ENCODE results near the gene FKTN.

FKTN gene

GRCh38 chr9:105661011-105661410 lies 103.1 kb downstream of the FKTN start:
- H3K27ac ChIP-seq (ENCODE audit: low read length): no peak overlapping the region
- no peak overlapping the region for H3K9ac ChIP-seq (ENCODE audit: low read length in 2 of 2)
- H3K4me3 ChIP-seq (ENCODE audit: low read length in 2 of 2): no peak overlapping the region
- H3K4me1 ChIP-seq (ENCODE audit: control insufficient read depth, insufficient read depth, low read length): peaks cover 5% of the 10 kb centered on the region
- no peaks in the 10 kb centered on the region for H3K9me3 ChIP-seq (ENCODE audit: control insufficient read depth in 2 of 2, low read length in 2 of 2)
- H3K36me3 ChIP-seq (ENCODE audit: control insufficient read depth in 2 of 2, insufficient read depth in 2 of 2, low read length in 2 of 2): no peaks in the 10 kb centered on the region
- peaks cover 14 to 20% of the 10 kb centered on the region in 2 donors for H3K27me3 ChIP-seq (ENCODE audit: control insufficient read depth in 1 of 2, insufficient read depth in 2 of 2, low read length in 2 of 2)

GRCh38 chr9:105662184-105663104 lies 104.5 kb downstream of the FKTN start, which contains the start of gene TAL2:
TAL2 (plus strand) TSS chr9:105662457; CDS start chr9:105662497, 40 bp downstream.
- Histone ChIP-seq H3K9ac (ENCODE audit: low read length in 2 of 2) (no peak within 1 kb of the TSS), H3K4me1 (ENCODE audit: control insufficient read depth, insufficient read depth, low read length) (no peaks in the 10 kb centered on the region), H3K36me3 (ENCODE audit: control insufficient read depth in 2 of 2, insufficient read depth in 2 of 2, low read length in 2 of 2) (no peaks in the 10 kb centered on the region), H3K4me3 (ENCODE audit: low read length in 2 of 2) (no peak within 1 kb of the TSS), H3K27ac (ENCODE audit: low read length) (no peak within 1 kb of the TSS), H3K27me3 (ENCODE audit: control insufficient read depth in 1 of 2, insufficient read depth in 2 of 2, low read length in 2 of 2) (peaks cover 5 to 6% of the 10 kb centered on the region in 2 donors), H3K9me3 (ENCODE audit: control insufficient read depth in 2 of 2, low read length in 2 of 2) (no peaks in the 10 kb centered on the region)

- H3K9ac ChIP-seq (ENCODE audit: low read length in 2 of 2): no peak overlapping the region
- H3K27ac ChIP-seq (ENCODE audit: low read length): no peak overlapping the region
- no peaks in the 10 kb centered on the region for H3K4me1 ChIP-seq (ENCODE audit: control insufficient read depth, insufficient read depth, low read length)
- no peak overlapping the region for H3K4me3 ChIP-seq (ENCODE audit: low read length in 2 of 2)
- H3K9me3 ChIP-seq (ENCODE audit: control insufficient read depth in 2 of 2, low read length in 2 of 2): no peaks in the 10 kb centered on the region
- H3K27me3 ChIP-seq (ENCODE audit: control insufficient read depth in 1 of 2, insufficient read depth in 2 of 2, low read length in 2 of 2): peaks cover 0 to 5% of the 10 kb centered on the region in 2 donors
- H3K36me3 ChIP-seq (ENCODE audit: control insufficient read depth in 2 of 2, insufficient read depth in 2 of 2, low read length in 2 of 2): no peaks in the 10 kb centered on the region
Measured at GRCh38 chr9:105663914-105664313, 106.0 kb downstream of the FKTN start.

- H3K9me3 ChIP-seq (ENCODE audit: control insufficient read depth in 2 of 2, low read length in 2 of 2): no peaks in the 10 kb centered on the region
- H3K4me3 ChIP-seq (ENCODE audit: low read length in 2 of 2): no peak overlapping the region
- no peaks in the 10 kb centered on the region for H3K36me3 ChIP-seq (ENCODE audit: control insufficient read depth in 2 of 2, insufficient read depth in 2 of 2, low read length in 2 of 2)
- H3K27ac ChIP-seq (ENCODE audit: low read length): no peak overlapping the region
- no peak overlapping the region for H3K9ac ChIP-seq (ENCODE audit: low read length in 2 of 2)
- no peaks in the 10 kb centered on the region for H3K4me1 ChIP-seq (ENCODE audit: control insufficient read depth, insufficient read depth, low read length)
- no peaks in the 10 kb centered on the region for H3K27me3 ChIP-seq (ENCODE audit: control insufficient read depth in 1 of 2, insufficient read depth in 2 of 2, low read length in 2 of 2)
Measured at GRCh38 chr9:105667867-105668266, 109.9 kb downstream of the FKTN start.

GRCh38 chr9:105670315-105670714 lies 112.4 kb downstream of the FKTN start:
- Histone ChIP-seq H3K4me3 (ENCODE audit: low read length in 2 of 2) (no peak overlapping the region), H3K9ac (ENCODE audit: low read length in 2 of 2) (no peak overlapping the region), H3K36me3 (ENCODE audit: control insufficient read depth in 2 of 2, insufficient read depth in 2 of 2, low read length in 2 of 2) (no peaks in the 10 kb centered on the region)

GRCh38 chr9:105670775-105671174 lies 112.8 kb downstream of the FKTN start:
- H3K9me3 ChIP-seq (ENCODE audit: control insufficient read depth in 2 of 2, low read length in 2 of 2): no peaks in the 10 kb centered on the region
- H3K4me3 ChIP-seq (ENCODE audit: low read length in 2 of 2): no peak overlapping the region
- H3K36me3 ChIP-seq (ENCODE audit: control insufficient read depth in 2 of 2, insufficient read depth in 2 of 2, low read length in 2 of 2): no peaks in the 10 kb centered on the region
- H3K4me1 ChIP-seq (ENCODE audit: control insufficient read depth, insufficient read depth, low read length): no peaks in the 10 kb centered on the region
- H3K27me3 ChIP-seq (ENCODE audit: control insufficient read depth in 1 of 2, insufficient read depth in 2 of 2, low read length in 2 of 2): no peaks in the 10 kb centered on the region
- no peak overlapping the region for H3K9ac ChIP-seq (ENCODE audit: low read length in 2 of 2)
- no peak overlapping the region for H3K27ac ChIP-seq (ENCODE audit: low read length)

More at GRCh38 chr9:105670315-105670714, 112.4 kb downstream of the FKTN start:
- H3K9me3 ChIP-seq (ENCODE audit: control insufficient read depth in 2 of 2, low read length in 2 of 2): no peaks in the 10 kb centered on the region
- no peak overlapping the region for H3K27ac ChIP-seq (ENCODE audit: low read length)
- no peaks in the 10 kb centered on the region for H3K4me1 ChIP-seq (ENCODE audit: control insufficient read depth, insufficient read depth, low read length)
- H3K27me3 ChIP-seq (ENCODE audit: control insufficient read depth in 1 of 2, insufficient read depth in 2 of 2, low read length in 2 of 2): no peaks in the 10 kb centered on the region

GRCh38 chr9:105672711-105673234 lies 114.8 kb downstream of the FKTN start:
- no peak overlapping the region for H3K27ac ChIP-seq (ENCODE audit: low read length)
- no peak overlapping the region for H3K9ac ChIP-seq (ENCODE audit: low read length in 2 of 2)
- H3K4me3 ChIP-seq (ENCODE audit: low read length in 2 of 2): no peak overlapping the region
- no peaks in the 10 kb centered on the region for H3K4me1 ChIP-seq (ENCODE audit: control insufficient read depth, insufficient read depth, low read length)
- H3K27me3 ChIP-seq (ENCODE audit: control insufficient read depth in 1 of 2, insufficient read depth in 2 of 2, low read length in 2 of 2): no peaks in the 10 kb centered on the region
- no peaks in the 10 kb centered on the region for H3K9me3 ChIP-seq (ENCODE audit: control insufficient read depth in 2 of 2, low read length in 2 of 2)
- H3K36me3 ChIP-seq (ENCODE audit: control insufficient read depth in 2 of 2, insufficient read depth in 2 of 2, low read length in 2 of 2): no peaks in the 10 kb centered on the region

- Histone ChIP-seq H3K9me3 (ENCODE audit: control insufficient read depth in 2 of 2, low read length in 2 of 2) (no peaks in the 10 kb centered on the region), H3K4me1 (ENCODE audit: control insufficient read depth, insufficient read depth, low read length) (no peaks in the 10 kb centered on the region), H3K4me3 (ENCODE audit: low read length in 2 of 2) (no peak overlapping the region), H3K27me3 (ENCODE audit: control insufficient read depth in 1 of 2, insufficient read depth in 2 of 2, low read length in 2 of 2) (no peaks in the 10 kb centered on the region), H3K9ac (ENCODE audit: low read length in 2 of 2) (no peak overlapping the region), H3K36me3 (ENCODE audit: control insufficient read depth in 2 of 2, insufficient read depth in 2 of 2, low read length in 2 of 2) (no peaks in the 10 kb centered on the region), H3K27ac (ENCODE audit: low read length) (no peak overlapping the region)
Measured at GRCh38 chr9:105673850-105674387, 116.0 kb downstream of the FKTN start.

GRCh38 chr9:105676351-105676923 lies 118.5 kb downstream of the FKTN start:
- H3K36me3 ChIP-seq (ENCODE audit: control insufficient read depth in 2 of 2, insufficient read depth in 2 of 2, low read length in 2 of 2): no peaks in the 10 kb centered on the region
- no peaks in the 10 kb centered on the region for H3K4me1 ChIP-seq (ENCODE audit: control insufficient read depth, insufficient read depth, low read length)
- H3K9me3 ChIP-seq (ENCODE audit: control insufficient read depth in 2 of 2, low read length in 2 of 2): no peaks in the 10 kb centered on the region
- no peak overlapping the region for H3K27ac ChIP-seq (ENCODE audit: low read length)
- no peak overlapping the region for H3K9ac ChIP-seq (ENCODE audit: low read length in 2 of 2)
- no peak overlapping the region for H3K4me3 ChIP-seq (ENCODE audit: low read length in 2 of 2)
- H3K27me3 ChIP-seq (ENCODE audit: control insufficient read depth in 1 of 2, insufficient read depth in 2 of 2, low read length in 2 of 2): no peaks in the 10 kb centered on the region

GRCh38 chr9:105678163-105678562 lies 120.2 kb downstream of the FKTN start:
- no peaks in the 10 kb centered on the region for H3K9me3 ChIP-seq (ENCODE audit: control insufficient read depth in 2 of 2, low read length in 2 of 2)
- H3K27ac ChIP-seq (ENCODE audit: low read length): no peak overlapping the region
- H3K4me3 ChIP-seq (ENCODE audit: low read length in 2 of 2): no peak overlapping the region
- H3K4me1 ChIP-seq (ENCODE audit: control insufficient read depth, insufficient read depth, low read length): no peaks in the 10 kb centered on the region
- H3K27me3 ChIP-seq (ENCODE audit: control insufficient read depth in 1 of 2, insufficient read depth in 2 of 2, low read length in 2 of 2): no peaks in the 10 kb centered on the region
- no peak overlapping the region for H3K9ac ChIP-seq (ENCODE audit: low read length in 2 of 2)
- H3K36me3 ChIP-seq (ENCODE audit: control insufficient read depth in 2 of 2, insufficient read depth in 2 of 2, low read length in 2 of 2): no peaks in the 10 kb centered on the region

Measured in stomach smooth muscle (tissue), 2 donors.